Mesothelial cell of epicardium (in vitro differentiated cells): Measurements from ENCODE around the gene BRCA2. TPM values are rescaled to one million over a fixed set of nuclear protein-coding genes. Genes with fewer than 3 reads are reported as not detected.
"Not testable (repeated sequence)": the region's sequence is repeated elsewhere in the genome, so short reads cannot be mapped to it uniquely, and the experiment has no call there.

Experiments used
- DNase-seq, 2 experiments: peaks; one replicate each; pipeline ENCODE4 v3.0.0; 2021; ENCODE audit warnings: low spot score in 2 of 2; ENCODE audit not compliant: unreplicated experiment in 2 of 2
- H3K27ac Mint-ChIP-seq: 2 replicates; pipeline ENCODE4 v1.8.0; 2021; ENCODE audit warnings: mixed read lengths
- H3K27me3 Mint-ChIP-seq: 2 replicates; pipeline ENCODE4 v1.8.0; 2021; ENCODE audit warnings: low read depth, mixed read lengths
- H3K36me3 Mint-ChIP-seq: 2 replicates; pipeline ENCODE4 v1.8.0; 2021; ENCODE audit warnings: mixed read lengths
- H3K4me1 Mint-ChIP-seq: 2 replicates; pipeline ENCODE4 v1.8.0; 2021; ENCODE audit warnings: mixed read lengths
- H3K4me3 Mint-ChIP-seq: 2 replicates; pipeline ENCODE4 v1.8.0; 2021; ENCODE audit warnings: mild to moderate bottlenecking, moderate library complexity, mixed read lengths
- H3K9me3 Mint-ChIP-seq: 2 replicates; pipeline ENCODE4 v1.8.0; 2021; ENCODE audit warnings: mixed read lengths
- CTCF ChIP-seq: fragments of 200-600 bp; sonication (generic); IDR thresholded peaks from one replicate; pipeline ENCODE4 v1.5.0; 2021; ENCODE audit warnings: antibody characterized with exemption; ENCODE audit not compliant: unreplicated experiment
- total RNA-seq: library from RNA; stranded (reverse); gene quantifications from 3 replicates; pipeline ENCODE4 v1.2.1, GENCODE V29; 2021

BRCA2 gene
- total RNA-seq, 1 donor from 2014 or later, result 8.1 TPM

GRCh38 chr13:32354040-32354439 is 38.7 kb downstream of the BRCA2 start:
- no peak for TF ChIP-seq CTCF
- H3K4me1 Mint-ChIP-seq, result peaks cover 13% of the 10 kb centered on the region

GRCh38 chr13:32355935-32356334 is 40.6 kb downstream of the BRCA2 start:
- H3K27ac Mint-ChIP-seq, H3K27me3 Mint-ChIP-seq, H3K9me3 Mint-ChIP-seq, DNase-seq, H3K4me3 Mint-ChIP-seq: not testable (repeated sequence)
- H3K36me3 Mint-ChIP-seq, result peaks cover 15% of the 10 kb centered on the region
- peaks cover 13% of the 10 kb centered on the region for H3K4me1 Mint-ChIP-seq

More at GRCh38 chr13:32354040-32354439, 38.7 kb downstream of the BRCA2 start:
- no peak for DNase-seq
- H3K27me3 Mint-ChIP-seq, result no peaks in the 10 kb centered on the region
- H3K4me3 Mint-ChIP-seq, result no peak overlapping the region
- no peak overlapping the region for H3K27ac Mint-ChIP-seq
- peaks cover 20% of the 10 kb centered on the region for H3K36me3 Mint-ChIP-seq
- H3K9me3 Mint-ChIP-seq, result no peaks in the 10 kb centered on the region

- TF ChIP-seq CTCF, result no peak
- no peak for DNase-seq
- Mint-ChIP-seq H3K27me3 (no peaks in the 10 kb centered on the region), H3K36me3 (peaks cover 9% of the 10 kb centered on the region), H3K4me3 (no peak overlapping the region), H3K9me3 (no peaks in the 10 kb centered on the region), H3K27ac (no peak overlapping the region), H3K4me1 (peaks cover 5% of the 10 kb centered on the region)
These were observed 47.3 kb downstream of the BRCA2 start for GRCh38 chr13:32362574-32362973.

- TF ChIP-seq CTCF, result no peak
- H3K27me3 Mint-ChIP-seq, result no peaks in the 10 kb centered on the region
- H3K4me3 Mint-ChIP-seq, result no peak overlapping the region
- H3K9me3 Mint-ChIP-seq, result peaks cover 21% of the 10 kb centered on the region
- H3K36me3 Mint-ChIP-seq, result peaks cover 30% of the 10 kb centered on the region
- DNase-seq, result no peak
- no peaks in the 10 kb centered on the region for H3K4me1 Mint-ChIP-seq
- no peak overlapping the region for H3K27ac Mint-ChIP-seq
These were observed 55.5 kb downstream of the BRCA2 start for GRCh38 chr13:32370805-32371204.

- DNase-seq, result no peak
- Mint-ChIP-seq H3K27me3 (no peaks in the 10 kb centered on the region), H3K9me3 (peaks cover 21% of the 10 kb centered on the region), H3K4me1 (no peaks in the 10 kb centered on the region), H3K36me3 (peaks cover 33% of the 10 kb centered on the region), H3K27ac (no peak overlapping the region), H3K4me3 (no peak overlapping the region)
- TF ChIP-seq CTCF, result no peak
These were observed 61.5 kb downstream of the BRCA2 start for GRCh38 chr13:32376642-32377415.

- H3K36me3 Mint-ChIP-seq, result peaks cover 26% of the 10 kb centered on the region
- H3K9me3 Mint-ChIP-seq, result peaks cover 15% of the 10 kb centered on the region
- no peaks in the 10 kb centered on the region for H3K4me1 Mint-ChIP-seq
- H3K4me3 Mint-ChIP-seq, result no peak overlapping the region
- TF ChIP-seq CTCF, result no peak
- DNase-seq, result no peak
- H3K27me3 Mint-ChIP-seq, result no peaks in the 10 kb centered on the region
- H3K27ac Mint-ChIP-seq, result no peak overlapping the region
These were observed 62.7 kb downstream of the BRCA2 start for GRCh38 chr13:32378012-32378411.
